Ureter (tissue), 1 donor: Measurements from ENCODE around the gene STARD6. TPM values are rescaled to one million over a fixed set of nuclear protein-coding genes. Genes with fewer than 3 reads are reported as not detected.

Experiments used
- total RNA-seq: library from RNA; stranded (reverse); gene quantifications from one replicate; pipeline ENCODE4 v1.2.4, GENCODE V29; 2023
- donor health status: DM: yes; HTN: yes; CAD: no.

STARD6 gene
- total RNA-seq, 1 donor from 2014 or later, result not detected

Other genes starting within 250 kb of the STARD6 start
- gene MBD2, start 133.2 kb downstream of the STARD6 start, total RNA-seq, result 95.7 TPM
- gene POLI, start 88.3 kb downstream of the STARD6 start, total RNA-seq, result 56.7 TPM
- gene C18orf54, start within 50 bp of the STARD6 start, total RNA-seq, result 3.1 TPM
- not detected for gene DYNAP, start 233.4 kb upstream of the STARD6 start, total RNA-seq